Upper lobe of left lung (tissue), 6 donors: ENCODE results near the gene ANKFN1. TPM values are rescaled to one million over a fixed set of nuclear protein-coding genes. Genes with fewer than 3 reads are reported as not detected.

Source experiments
- ATAC-seq, 2 donors: fragments of 200-7000 bp; cut with Tn5 transposase; one replicate each; pipeline ENCODE4 v1.9.1; 2022; ENCODE audit warnings: mild to moderate bottlenecking in 2 of 2, moderate library complexity in 2 of 2; ENCODE audit not compliant: low FRiP score in 2 of 2
- DNase-seq, 2 donors: peaks; one replicate each; pipeline ENCODE4 v3.0.0-alpha.2; 2019 to 2020
- H3K27ac ChIP-seq, 4 donors: fragments of 200-600 bp; sonication (generic); one replicate each; pipeline ENCODE4 v1.5.1; 2016 to 2019
- H3K27me3 ChIP-seq, 4 donors: fragments of 200-600 bp; sonication (generic); one replicate each; pipeline ENCODE4 v1.5.1; 2017 to 2019
- H3K36me3 ChIP-seq, 4 donors: fragments of 200-600 bp; sonication (generic); one replicate each; pipeline ENCODE4 v1.5.1; 2016 to 2019
- H3K4me1 ChIP-seq, 4 donors: fragments of 200-600 bp; sonication (generic); one replicate each; pipeline ENCODE4 v1.5.1; 2018 to 2019
- H3K4me3 ChIP-seq, 4 donors: fragments of 200-600 bp; sonication (generic); one replicate each; pipeline ENCODE4 v1.5.1; 2017 to 2019; ENCODE audit warnings: mild to moderate bottlenecking in 2 of 4, moderate library complexity in 1 of 4
- H3K9me3 ChIP-seq, 4 donors: fragments of 200-600 bp; sonication (generic); one replicate each; pipeline ENCODE4 v1.5.1; 2018 to 2019
- CTCF ChIP-seq, 6 experiments: fragments of 450-650 bp in 4 of 6; fragments of 200-600 bp in 2 of 6; sonication (generic) in 2 of 6; IDR thresholded peaks; one replicate each; pipeline ENCODE4 v1.5.1; 2016 to 2019; ENCODE audit warnings: antibody characterized with exemption in 6 of 6
- EP300 ChIP-seq, 4 donors: sonication (generic); formaldehyde crosslinking; IDR thresholded peaks; one replicate each; pipeline ENCODE4 v1.5.1; 2017; ENCODE audit warnings: antibody characterized with exemption in 4 of 4, control low read depth in 2 of 4
- POLR2A ChIP-seq, 4 donors: fragments of 450-650 bp; IDR thresholded peaks; one replicate each; pipeline ENCODE4 v1.5.1; 2016 to 2017; ENCODE audit warnings: antibody characterized with exemption in 4 of 4, mild to moderate bottlenecking in 2 of 4
- POLR2AphosphoS5 ChIP-seq, 2 donors: sonication (generic); formaldehyde crosslinking; IDR thresholded peaks; one replicate each; pipeline ENCODE4 v1.5.1; 2017; ENCODE audit warnings: antibody characterized with exemption in 2 of 2
- WGBS, 2 donors: methylation state at CpG; one replicate each; pipeline ENCODE4 v1.1.5; 2017 to 2018; 5-methylcytosine and 5-hydroxymethylcytosine counted together
- total RNA-seq, 6 donors: library from RNA; depleted of rRNA in 4 of 6; stranded (reverse); fragments of >200 nt in 4 of 6; gene quantifications; one replicate each; pipeline versions ENCODE4 v1.1.0 to v1.2.1, GENCODE V29; 2016 to 2021
- donor health status: DM: no; HTN: no; CAD: no; lungs with moderate emphysema.
- donor health status: DM: no; HTN: yes; CAD: no; lungs with severe emphysema.

ANKFN1 gene
- total RNA-seq, 6 donors from 2014 or later: 0.55 to 14.4 (median 2.6) TPM

- no peak for TF ChIP-seq POLR2A (IDR thresholded peaks at IDR 0.05)
- no peak for TF ChIP-seq EP300 (IDR thresholded peaks at IDR 0.05)
- TF ChIP-seq POLR2AphosphoS5 (IDR thresholded peaks at IDR 0.05): no peak
- TF ChIP-seq CTCF (IDR thresholded peaks at IDR 0.05): no peak
- no peaks in the 10 kb centered on the region for H3K4me1 ChIP-seq
- H3K36me3 ChIP-seq: no peaks in the 10 kb centered on the region
- no peaks in the 10 kb centered on the region for H3K27me3 ChIP-seq
- WGBS, 2 donors: 59 to 100% methylated on average over 1 of the region's 1 CpG
- no peaks in the 10 kb centered on the region for H3K9me3 ChIP-seq
- no peak for ATAC-seq
- H3K27ac ChIP-seq: no peak overlapping the region
- H3K4me3 ChIP-seq: no peak overlapping the region
- no peak for DNase-seq
These were observed 5.1 kb downstream of the ANKFN1 start for GRCh38 chr17:56158344-56158743.

GRCh38 chr17:56158915-56159825 lies 5.9 kb downstream of the ANKFN1 start:
- Histone ChIP-seq H3K27me3 (no peaks in the 10 kb centered on the region), H3K36me3 (no peaks in the 10 kb centered on the region), H3K9me3 (no peaks in the 10 kb centered on the region), H3K4me1 (no peaks in the 10 kb centered on the region), H3K4me3 (no peak overlapping the region), H3K27ac (no peak overlapping the region)
- ATAC-seq: no peak
- no peak for DNase-seq
- TF ChIP-seq CTCF (IDR thresholded peaks at IDR 0.05) (no peak), EP300 (IDR thresholded peaks at IDR 0.05) (no peak), POLR2A (IDR thresholded peaks at IDR 0.05) (no peak), POLR2AphosphoS5 (IDR thresholded peaks at IDR 0.05) (no peak)
- 69 to 73% methylated on average over 4 of the region's 4 CpGs for WGBS, 2 donors

- WGBS, 2 donors: 65 to 68% methylated on average over 1 of the region's 1 CpG
- no peak for ATAC-seq
These were observed 6.6 kb downstream of the ANKFN1 start for GRCh38 chr17:56159826-56160380.

GRCh38 chr17:56160422-56160821 lies 7.1 kb downstream of the ANKFN1 start:
- no peak overlapping the region for H3K4me3 ChIP-seq
- H3K36me3 ChIP-seq: no peaks in the 10 kb centered on the region
- H3K27me3 ChIP-seq: no peaks in the 10 kb centered on the region
- H3K4me1 ChIP-seq: no peaks in the 10 kb centered on the region
- no peak for TF ChIP-seq EP300 (IDR thresholded peaks at IDR 0.05)
- no peak for TF ChIP-seq POLR2A (IDR thresholded peaks at IDR 0.05)
- no peak for TF ChIP-seq POLR2AphosphoS5 (IDR thresholded peaks at IDR 0.05)
- no peak for TF ChIP-seq CTCF (IDR thresholded peaks at IDR 0.05)
- WGBS, 2 donors: 82 to 83% methylated on average over 3 of the region's 3 CpGs
- no peak for DNase-seq
- no peak overlapping the region for H3K27ac ChIP-seq
- no peaks in the 10 kb centered on the region for H3K9me3 ChIP-seq
- ATAC-seq: no peak

More at GRCh38 chr17:56159826-56160380, 6.6 kb downstream of the ANKFN1 start:
- TF ChIP-seq CTCF (IDR thresholded peaks at IDR 0.05): no peak
- TF ChIP-seq POLR2AphosphoS5 (IDR thresholded peaks at IDR 0.05): no peak
- TF ChIP-seq POLR2A (IDR thresholded peaks at IDR 0.05): no peak
- TF ChIP-seq EP300 (IDR thresholded peaks at IDR 0.05): no peak
- DNase-seq: no peak
- no peaks in the 10 kb centered on the region for H3K36me3 ChIP-seq
- no peaks in the 10 kb centered on the region for H3K27me3 ChIP-seq
- H3K27ac ChIP-seq: no peak overlapping the region
- no peaks in the 10 kb centered on the region for H3K4me1 ChIP-seq
- H3K4me3 ChIP-seq: no peak overlapping the region
- no peaks in the 10 kb centered on the region for H3K9me3 ChIP-seq
